HG03442 (cell line): ENCODE data around the gene GTPBP4.
"Not testable (repeated sequence)": the region's sequence is repeated elsewhere in the genome, so short reads cannot be mapped to it uniquely, and the experiment has no call there.

ENCODE experiments used
- ATAC-seq: cut with Tn5 transposase; IDR thresholded peaks from one replicate; pipeline ENCODE4 v1.9.1; 2021; ENCODE audit warnings: mild to moderate bottlenecking, moderate library complexity; ENCODE audit not compliant: unreplicated experiment

GTPBP4 gene

GRCh38 chr10:988667-989545, 672 bp downstream of the GTPBP4 start:
- ATAC-seq, result no peak

- no peak for ATAC-seq
Observed at GRCh38 chr10:990808-991207, 2.6 kb downstream of the GTPBP4 start.

- ATAC-seq, result no peak
Observed at GRCh38 chr10:992467-992866, 4.2 kb downstream of the GTPBP4 start.

DNA sequence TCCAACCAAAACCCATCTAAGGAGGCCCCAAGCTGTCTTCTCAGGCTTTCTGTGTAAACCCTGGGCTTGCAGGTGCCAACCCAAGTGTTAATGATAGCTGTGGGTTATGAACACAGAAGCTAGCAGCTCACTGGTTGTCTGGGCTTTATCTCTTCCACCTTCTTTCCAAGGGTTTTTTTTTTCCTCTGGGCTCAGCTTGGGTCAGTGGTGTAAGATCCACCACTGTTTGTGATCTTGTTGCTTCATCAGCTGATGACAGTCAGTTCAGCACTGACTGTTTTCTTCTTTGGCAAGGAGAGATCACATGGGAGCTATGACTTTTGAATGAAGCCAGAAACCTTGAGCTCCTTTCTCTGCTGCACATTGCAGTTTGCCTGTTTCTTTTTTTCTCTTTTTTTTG, 4.6 kb downstream of the GTPBP4 start:
- no peak for ATAC-seq

GRCh38 chr10:994836-995558, 6.8 kb downstream of the GTPBP4 start:
- no peak for ATAC-seq

- ATAC-seq, result no peak
Observed at GRCh38 chr10:995559-995926, 7.3 kb downstream of the GTPBP4 start.

- ATAC-seq, result no peak
Observed at GRCh38 chr10:996031-996430, 7.8 kb downstream of the GTPBP4 start.

DNA sequence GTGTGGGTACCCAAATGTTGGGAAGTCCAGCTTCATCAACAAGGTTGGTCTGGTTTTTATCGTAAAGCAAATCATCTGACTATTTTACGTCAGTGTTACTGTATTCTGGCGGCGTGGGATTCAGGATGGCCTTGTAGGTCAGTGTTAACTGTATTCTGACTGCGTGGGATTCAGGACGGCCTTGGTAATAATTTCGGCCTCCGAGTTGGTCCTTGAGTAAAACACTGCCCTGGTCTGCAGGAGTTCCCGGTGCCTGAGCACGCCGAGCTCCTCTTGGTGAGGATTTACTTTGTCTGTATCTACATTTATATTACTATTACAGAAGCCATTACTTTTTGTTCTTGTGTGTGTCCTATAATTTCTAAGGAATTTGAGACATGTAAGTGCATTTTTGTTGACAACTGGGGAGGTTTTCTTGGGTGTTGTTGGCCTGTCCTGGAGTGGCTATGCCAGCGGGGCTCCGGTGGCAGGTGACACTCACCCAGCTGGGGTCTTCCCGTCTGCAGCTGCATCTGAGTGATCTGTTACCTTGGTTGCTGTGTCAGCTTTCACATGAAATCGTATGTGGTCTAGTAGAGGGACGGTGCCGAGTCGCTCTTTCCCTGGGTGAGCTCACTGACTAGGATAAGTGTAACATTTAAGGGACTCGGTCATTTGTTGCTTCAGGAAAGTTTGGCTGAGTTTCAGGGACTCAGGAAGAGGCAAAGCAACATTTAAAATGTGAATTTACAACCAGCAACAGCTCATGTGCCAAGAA, 9.2 kb downstream of the GTPBP4 start:
- no peak for ATAC-seq

DNA sequence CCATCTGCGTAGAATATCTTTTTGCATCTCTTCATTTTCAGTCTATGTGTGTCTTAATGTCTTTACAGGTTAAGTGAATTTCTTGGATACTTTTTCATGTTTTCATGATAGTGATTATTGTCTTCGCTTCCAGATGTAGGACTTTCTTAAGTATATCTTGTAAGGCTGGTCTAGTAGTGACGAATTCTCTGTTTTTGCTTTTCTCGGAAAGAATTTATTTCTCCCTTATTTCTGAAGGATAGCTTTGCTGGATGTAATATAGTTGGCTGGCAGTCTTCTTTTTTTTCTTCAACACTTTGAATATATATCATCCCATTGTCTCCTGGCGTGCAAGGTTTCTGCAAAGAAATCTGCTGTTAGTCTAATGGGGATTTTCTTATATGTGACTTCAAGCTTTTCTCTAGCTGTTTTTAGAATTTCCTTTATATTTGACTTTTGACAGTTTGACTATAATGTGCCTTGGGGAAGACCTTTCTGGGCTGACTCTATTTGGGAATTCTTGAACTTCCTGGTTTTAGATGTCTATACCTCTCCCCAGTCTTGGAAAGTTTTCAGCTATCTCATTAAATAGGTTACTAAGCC, 14.3 kb downstream of the GTPBP4 start:
- no peak for ATAC-seq

- ATAC-seq, result no peak
Observed at GRCh38 chr10:1003884-1004670, 15.8 kb downstream of the GTPBP4 start.

DNA sequence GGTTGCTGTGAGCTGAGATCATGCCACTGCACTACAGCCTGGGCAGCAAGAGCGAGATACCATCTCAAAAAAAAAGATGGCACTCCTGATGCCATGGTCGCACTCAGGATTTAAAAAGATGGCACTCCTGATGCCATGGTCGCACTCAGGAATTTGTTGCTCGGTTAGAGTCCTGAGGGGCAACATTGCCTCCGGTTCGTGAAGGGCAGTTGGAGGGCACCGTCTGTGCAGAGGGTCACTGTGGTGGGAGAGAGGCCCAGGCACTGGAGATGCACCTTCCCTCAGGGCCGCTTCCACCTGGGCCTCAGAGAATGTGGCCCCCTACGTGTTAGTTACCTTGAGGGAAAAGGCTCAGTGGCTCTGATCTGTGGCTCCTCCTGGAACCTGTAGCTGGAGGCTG, 18.3 kb downstream of the GTPBP4 start:
- no peak for ATAC-seq

- no peak for ATAC-seq
Observed at GRCh38 chr10:1007583-1007982, 19.3 kb downstream of the GTPBP4 start.

GRCh38 chr10:1009071-1009494, 20.8 kb downstream of the GTPBP4 start:
- ATAC-seq, result no peak

GRCh38 chr10:1009947-1010346, 21.7 kb downstream of the GTPBP4 start:
- ATAC-seq, result not testable (repeated sequence)

- ATAC-seq, result no peak
Observed at GRCh38 chr10:1010703-1011102, 22.5 kb downstream of the GTPBP4 start.

- ATAC-seq, result no peak
Observed at GRCh38 chr10:1011696-1012095, 23.5 kb downstream of the GTPBP4 start.

GRCh38 chr10:1015688-1016087, 27.5 kb downstream of the GTPBP4 start:
- no peak for ATAC-seq

- no peak for ATAC-seq
Observed at GRCh38 chr10:1019362-1019761, 31.1 kb downstream of the GTPBP4 start.

- no peak for ATAC-seq
Observed at GRCh38 chr10:1020460-1020859, 32.2 kb downstream of the GTPBP4 start.

DNA sequence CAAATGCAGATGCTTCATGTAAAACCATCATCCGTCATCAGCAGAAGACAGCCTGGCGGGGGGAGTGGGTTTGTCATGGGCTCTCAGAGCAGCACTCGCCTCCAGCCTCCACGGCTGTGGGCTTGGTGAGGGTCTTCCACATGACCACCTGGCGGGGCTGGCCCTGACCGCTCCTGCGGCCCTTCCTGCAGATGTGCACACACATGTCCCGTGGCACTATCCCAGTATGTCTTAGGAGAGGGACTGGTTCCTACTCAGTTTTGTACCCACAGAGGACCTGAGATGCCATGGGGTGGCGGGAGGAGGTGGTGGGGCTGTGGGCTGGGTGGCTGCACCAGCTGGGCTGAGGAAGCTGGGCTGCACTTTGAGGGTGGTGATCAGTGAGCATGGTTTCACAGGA, 32.7 kb downstream of the GTPBP4 start:
- ATAC-seq, result no peak
